ENCODE results near the gene PRKCH. TPM values are rescaled to one million over a fixed set of nuclear protein-coding genes. Genes with fewer than 3 reads are reported as not detected.

Gene PRKCH
- total RNA-seq, 1 experiment from 2014 or later, result 2.7 TPM

DNA sequence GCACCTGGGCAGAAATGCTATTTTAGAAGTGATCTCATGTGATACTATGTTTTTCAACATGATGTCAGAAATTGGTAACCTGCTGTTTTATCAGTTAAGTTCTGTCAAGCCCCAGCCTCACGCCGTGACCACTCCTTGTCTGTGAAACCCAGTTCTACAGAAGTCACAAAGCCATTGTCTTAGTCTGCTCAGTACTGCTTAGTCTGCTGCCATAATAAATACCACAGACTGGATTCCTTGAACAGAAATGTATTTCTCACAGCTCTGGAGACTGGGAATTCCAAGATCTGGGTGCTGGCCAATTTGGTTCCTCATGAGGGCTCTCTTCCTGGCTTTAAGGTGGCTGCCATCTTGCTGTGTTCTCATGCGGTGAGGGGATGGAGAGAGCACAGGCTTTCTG, 176.9 kb downstream of the PRKCH start:
- no peak overlapping the region for H3K27ac ChIP-seq (ENCODE audit: low read length)
- ChIA-PET CTCF (interaction anchor here (0.6 kb wide), 1 partner anchor 14 kb away, joined by 6 read pairs; no protein-coding TSS in a partner anchor), POLR2A (no interaction called here)
- H3K36me3 ChIP-seq (ENCODE audit: control insufficient read depth, insufficient read depth, low read length), result no peaks in the 10 kb centered on the region
- in situ Hi-C loops (cut with HindIII; ENCODE audit: low pct_unique_long_range_greater_than_20kb, low sequenced_read_pairs) (no loop called here), intact Hi-C loops (cut with micrococcal nuclease; ENCODE audit: unreplicated experiment) (no loop called here)
- H3K9me3 ChIP-seq (ENCODE audit: control insufficient read depth, insufficient read depth, low read depth, low read length), result no peaks in the 10 kb centered on the region
- ATAC-seq, result no peak
- no TSS peak for BruUV-seq (replicated peaks)
- no peak for DNase-seq (ENCODE audit: low read depth, low spot score)
- TF ChIP-seq, protein P1, sequence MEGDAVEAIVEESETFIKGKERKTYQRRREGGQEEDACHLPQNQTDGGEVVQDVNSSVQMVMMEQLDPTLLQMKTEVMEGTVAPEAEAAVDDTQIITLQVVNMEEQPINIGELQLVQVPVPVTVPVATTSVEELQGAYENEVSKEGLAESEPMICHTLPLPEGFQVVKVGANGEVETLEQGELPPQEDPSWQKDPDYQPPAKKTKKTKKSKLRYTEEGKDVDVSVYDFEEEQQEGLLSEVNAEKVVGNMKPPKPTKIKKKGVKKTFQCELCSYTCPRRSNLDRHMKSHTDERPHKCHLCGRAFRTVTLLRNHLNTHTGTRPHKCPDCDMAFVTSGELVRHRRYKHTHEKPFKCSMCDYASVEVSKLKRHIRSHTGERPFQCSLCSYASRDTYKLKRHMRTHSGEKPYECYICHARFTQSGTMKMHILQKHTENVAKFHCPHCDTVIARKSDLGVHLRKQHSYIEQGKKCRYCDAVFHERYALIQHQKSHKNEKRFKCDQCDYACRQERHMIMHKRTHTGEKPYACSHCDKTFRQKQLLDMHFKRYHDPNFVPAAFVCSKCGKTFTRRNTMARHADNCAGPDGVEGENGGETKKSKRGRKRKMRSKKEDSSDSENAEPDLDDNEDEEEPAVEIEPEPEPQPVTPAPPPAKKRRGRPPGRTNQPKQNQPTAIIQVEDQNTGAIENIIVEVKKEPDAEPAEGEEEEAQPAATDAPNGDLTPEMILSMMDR (IDR thresholded peaks at IDR 0.05), result no peak
- TF ChIP-seq POLR2AphosphoS5 (IDR thresholded peaks at IDR 0.05; ENCODE audit: low read depth, low read length) (no peak), TCF7L2 (IDR thresholded peaks at IDR 0.05; ENCODE audit: low read depth, low read length) (no peak), SIN3A (IDR thresholded peaks at IDR 0.05; ENCODE audit: borderline replicate concordance, insufficient read depth, low read depth, low read length) (no peak)
- TF ChIP-seq, protein P2, sequence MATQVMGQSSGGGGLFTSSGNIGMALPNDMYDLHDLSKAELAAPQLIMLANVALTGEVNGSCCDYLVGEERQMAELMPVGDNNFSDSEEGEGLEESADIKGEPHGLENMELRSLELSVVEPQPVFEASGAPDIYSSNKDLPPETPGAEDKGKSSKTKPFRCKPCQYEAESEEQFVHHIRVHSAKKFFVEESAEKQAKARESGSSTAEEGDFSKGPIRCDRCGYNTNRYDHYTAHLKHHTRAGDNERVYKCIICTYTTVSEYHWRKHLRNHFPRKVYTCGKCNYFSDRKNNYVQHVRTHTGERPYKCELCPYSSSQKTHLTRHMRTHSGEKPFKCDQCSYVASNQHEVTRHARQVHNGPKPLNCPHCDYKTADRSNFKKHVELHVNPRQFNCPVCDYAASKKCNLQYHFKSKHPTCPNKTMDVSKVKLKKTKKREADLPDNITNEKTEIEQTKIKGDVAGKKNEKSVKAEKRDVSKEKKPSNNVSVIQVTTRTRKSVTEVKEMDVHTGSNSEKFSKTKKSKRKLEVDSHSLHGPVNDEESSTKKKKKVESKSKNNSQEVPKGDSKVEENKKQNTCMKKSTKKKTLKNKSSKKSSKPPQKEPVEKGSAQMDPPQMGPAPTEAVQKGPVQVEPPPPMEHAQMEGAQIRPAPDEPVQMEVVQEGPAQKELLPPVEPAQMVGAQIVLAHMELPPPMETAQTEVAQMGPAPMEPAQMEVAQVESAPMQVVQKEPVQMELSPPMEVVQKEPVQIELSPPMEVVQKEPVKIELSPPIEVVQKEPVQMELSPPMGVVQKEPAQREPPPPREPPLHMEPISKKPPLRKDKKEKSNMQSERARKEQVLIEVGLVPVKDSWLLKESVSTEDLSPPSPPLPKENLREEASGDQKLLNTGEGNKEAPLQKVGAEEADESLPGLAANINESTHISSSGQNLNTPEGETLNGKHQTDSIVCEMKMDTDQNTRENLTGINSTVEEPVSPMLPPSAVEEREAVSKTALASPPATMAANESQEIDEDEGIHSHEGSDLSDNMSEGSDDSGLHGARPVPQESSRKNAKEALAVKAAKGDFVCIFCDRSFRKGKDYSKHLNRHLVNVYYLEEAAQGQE (IDR thresholded peaks at IDR 0.05; ENCODE audit: insufficient read depth in 1 of 2, low read depth in 2 of 2, low read length in 1 of 2), result no peak
- H3K4me1 ChIP-seq (ENCODE audit: control insufficient read depth, insufficient read depth, low read length), result no peaks in the 10 kb centered on the region
- H3K27me3 ChIP-seq (ENCODE audit: control insufficient read depth, insufficient read depth, low read length), result no peaks in the 10 kb centered on the region
- no peak overlapping the region for H3K4me3 ChIP-seq (ENCODE audit: low read depth in 2 of 2, low read length in 2 of 2)

GRCh38 chr14:61498811-61499210, 177.4 kb downstream of the PRKCH start:
- Histone ChIP-seq H3K4me1 (ENCODE audit: control insufficient read depth, insufficient read depth, low read length) (no peaks in the 10 kb centered on the region), H3K4me3 (ENCODE audit: low read depth in 2 of 2, low read length in 2 of 2) (no peak overlapping the region), H3K27ac (ENCODE audit: low read length) (no peak overlapping the region), H3K9me3 (ENCODE audit: control insufficient read depth, insufficient read depth, low read depth, low read length) (no peaks in the 10 kb centered on the region), H3K27me3 (ENCODE audit: control insufficient read depth, insufficient read depth, low read length) (no peaks in the 10 kb centered on the region), H3K36me3 (ENCODE audit: control insufficient read depth, insufficient read depth, low read length) (no peaks in the 10 kb centered on the region)
- TF ChIP-seq, protein P2 (IDR thresholded peaks at IDR 0.05; ENCODE audit: insufficient read depth in 1 of 2, low read depth in 2 of 2, low read length in 1 of 2), result no peak
- no peak for TF ChIP-seq POLR2AphosphoS5 (IDR thresholded peaks at IDR 0.05; ENCODE audit: low read depth, low read length)
- TF ChIP-seq TCF7L2 (IDR thresholded peaks at IDR 0.05; ENCODE audit: low read depth, low read length), result no peak
- TF ChIP-seq SIN3A (IDR thresholded peaks at IDR 0.05; ENCODE audit: borderline replicate concordance, insufficient read depth, low read depth, low read length), result no peak
- TF ChIP-seq, protein P1 (IDR thresholded peaks at IDR 0.05), result no peak
- intact Hi-C loops (cut with micrococcal nuclease; ENCODE audit: unreplicated experiment) (no loop called here), in situ Hi-C loops (cut with HindIII; ENCODE audit: low pct_unique_long_range_greater_than_20kb, low sequenced_read_pairs) (no loop called here)
- POLR2A ChIA-PET, result no interaction called here
- no TSS peak for BruUV-seq (replicated peaks)
- no peak for ATAC-seq
- CTCF ChIA-PET, result interaction anchor here (0.6 kb wide), 1 partner anchor 13 kb away, joined by 6 read pairs; no protein-coding TSS in a partner anchor
- no peak for DNase-seq (ENCODE audit: low read depth, low spot score)

Measured in Panc1 (cell line).